Measurements from ENCODE around the gene TAAR1.

DNA sequence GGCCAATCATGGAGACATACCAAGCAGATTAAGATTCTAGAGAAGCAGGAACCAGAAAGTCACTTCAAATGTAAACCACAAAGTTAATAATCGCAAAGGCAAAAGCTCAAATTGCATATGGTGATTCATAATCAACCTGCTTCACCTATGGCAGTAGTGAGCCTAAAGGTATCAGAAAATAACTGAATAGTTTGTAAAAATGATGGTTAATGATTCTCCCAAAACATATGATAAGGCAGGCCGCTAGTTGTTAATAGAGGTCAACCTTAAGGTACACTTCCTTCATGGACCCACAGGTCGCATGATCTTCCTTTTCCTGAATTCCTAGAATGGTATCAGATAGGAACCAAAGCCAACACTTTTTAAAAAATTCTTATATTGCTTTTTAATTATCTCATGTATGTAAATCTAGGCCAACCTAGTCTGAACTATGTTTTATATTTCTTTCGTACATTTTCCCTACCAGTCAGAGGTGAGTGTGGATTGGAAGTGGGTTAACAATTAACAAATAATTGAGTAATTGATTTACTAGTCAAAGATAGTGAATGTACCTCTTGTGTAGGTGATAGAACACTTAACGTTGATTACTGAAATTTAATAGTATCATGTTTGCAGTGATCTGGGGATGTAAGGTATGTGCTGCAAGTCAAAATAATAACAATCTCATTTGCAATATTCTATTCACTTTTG, 51.3 kb downstream of the TAAR1 start:
- TF ChIP-seq, protein P1, sequence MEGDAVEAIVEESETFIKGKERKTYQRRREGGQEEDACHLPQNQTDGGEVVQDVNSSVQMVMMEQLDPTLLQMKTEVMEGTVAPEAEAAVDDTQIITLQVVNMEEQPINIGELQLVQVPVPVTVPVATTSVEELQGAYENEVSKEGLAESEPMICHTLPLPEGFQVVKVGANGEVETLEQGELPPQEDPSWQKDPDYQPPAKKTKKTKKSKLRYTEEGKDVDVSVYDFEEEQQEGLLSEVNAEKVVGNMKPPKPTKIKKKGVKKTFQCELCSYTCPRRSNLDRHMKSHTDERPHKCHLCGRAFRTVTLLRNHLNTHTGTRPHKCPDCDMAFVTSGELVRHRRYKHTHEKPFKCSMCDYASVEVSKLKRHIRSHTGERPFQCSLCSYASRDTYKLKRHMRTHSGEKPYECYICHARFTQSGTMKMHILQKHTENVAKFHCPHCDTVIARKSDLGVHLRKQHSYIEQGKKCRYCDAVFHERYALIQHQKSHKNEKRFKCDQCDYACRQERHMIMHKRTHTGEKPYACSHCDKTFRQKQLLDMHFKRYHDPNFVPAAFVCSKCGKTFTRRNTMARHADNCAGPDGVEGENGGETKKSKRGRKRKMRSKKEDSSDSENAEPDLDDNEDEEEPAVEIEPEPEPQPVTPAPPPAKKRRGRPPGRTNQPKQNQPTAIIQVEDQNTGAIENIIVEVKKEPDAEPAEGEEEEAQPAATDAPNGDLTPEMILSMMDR (IDR thresholded peaks at IDR 0.05): no peak
- TF ChIP-seq SP1 (CRISPR knock-in tag; conservative IDR thresholded peaks at IDR 0.05) (no peak), KAT7 (CRISPR knock-in tag; IDR thresholded peaks at IDR 0.05; ENCODE audit: borderline replicate concordance) (no peak), TP53 (CRISPR knock-in tag; IDR thresholded peaks at IDR 0.05) (no peak), ZNF232 (CRISPR knock-in tag; IDR thresholded peaks at IDR 0.05) (no peak), SMAD4 (CRISPR knock-in tag; IDR thresholded peaks at IDR 0.05) (no peak), NR2C2 (CRISPR knock-in tag; IDR thresholded peaks at IDR 0.05) (no peak), ZNF423 (CRISPR knock-in tag; IDR thresholded peaks at IDR 0.05) (no peak), ZBTB21 (CRISPR knock-in tag; IDR thresholded peaks at IDR 0.05; ENCODE audit: borderline replicate concordance) (no peak)
- TF ChIP-seq, protein P2, sequence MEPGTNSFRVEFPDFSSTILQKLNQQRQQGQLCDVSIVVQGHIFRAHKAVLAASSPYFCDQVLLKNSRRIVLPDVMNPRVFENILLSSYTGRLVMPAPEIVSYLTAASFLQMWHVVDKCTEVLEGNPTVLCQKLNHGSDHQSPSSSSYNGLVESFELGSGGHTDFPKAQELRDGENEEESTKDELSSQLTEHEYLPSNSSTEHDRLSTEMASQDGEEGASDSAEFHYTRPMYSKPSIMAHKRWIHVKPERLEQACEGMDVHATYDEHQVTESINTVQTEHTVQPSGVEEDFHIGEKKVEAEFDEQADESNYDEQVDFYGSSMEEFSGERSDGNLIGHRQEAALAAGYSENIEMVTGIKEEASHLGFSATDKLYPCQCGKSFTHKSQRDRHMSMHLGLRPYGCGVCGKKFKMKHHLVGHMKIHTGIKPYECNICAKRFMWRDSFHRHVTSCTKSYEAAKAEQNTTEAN (CRISPR knock-in tag; IDR thresholded peaks at IDR 0.05): no peak
- TF ChIP-seq, protein P3, sequence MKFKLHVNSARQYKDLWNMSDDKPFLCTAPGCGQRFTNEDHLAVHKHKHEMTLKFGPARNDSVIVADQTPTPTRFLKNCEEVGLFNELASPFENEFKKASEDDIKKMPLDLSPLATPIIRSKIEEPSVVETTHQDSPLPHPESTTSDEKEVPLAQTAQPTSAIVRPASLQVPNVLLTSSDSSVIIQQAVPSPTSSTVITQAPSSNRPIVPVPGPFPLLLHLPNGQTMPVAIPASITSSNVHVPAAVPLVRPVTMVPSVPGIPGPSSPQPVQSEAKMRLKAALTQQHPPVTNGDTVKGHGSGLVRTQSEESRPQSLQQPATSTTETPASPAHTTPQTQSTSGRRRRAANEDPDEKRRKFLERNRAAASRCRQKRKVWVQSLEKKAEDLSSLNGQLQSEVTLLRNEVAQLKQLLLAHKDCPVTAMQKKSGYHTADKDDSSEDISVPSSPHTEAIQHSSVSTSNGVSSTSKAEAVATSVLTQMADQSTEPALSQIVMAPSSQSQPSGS (CRISPR knock-in tag; IDR thresholded peaks at IDR 0.05; ENCODE audit: borderline replicate concordance, low read depth): no peak
- TF ChIP-seq, protein P4, sequence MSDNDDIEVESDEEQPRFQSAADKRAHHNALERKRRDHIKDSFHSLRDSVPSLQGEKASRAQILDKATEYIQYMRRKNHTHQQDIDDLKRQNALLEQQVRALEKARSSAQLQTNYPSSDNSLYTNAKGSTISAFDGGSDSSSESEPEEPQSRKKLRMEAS (CRISPR knock-in tag; IDR thresholded peaks at IDR 0.05): no peak
- TF ChIP-seq, protein P5, sequence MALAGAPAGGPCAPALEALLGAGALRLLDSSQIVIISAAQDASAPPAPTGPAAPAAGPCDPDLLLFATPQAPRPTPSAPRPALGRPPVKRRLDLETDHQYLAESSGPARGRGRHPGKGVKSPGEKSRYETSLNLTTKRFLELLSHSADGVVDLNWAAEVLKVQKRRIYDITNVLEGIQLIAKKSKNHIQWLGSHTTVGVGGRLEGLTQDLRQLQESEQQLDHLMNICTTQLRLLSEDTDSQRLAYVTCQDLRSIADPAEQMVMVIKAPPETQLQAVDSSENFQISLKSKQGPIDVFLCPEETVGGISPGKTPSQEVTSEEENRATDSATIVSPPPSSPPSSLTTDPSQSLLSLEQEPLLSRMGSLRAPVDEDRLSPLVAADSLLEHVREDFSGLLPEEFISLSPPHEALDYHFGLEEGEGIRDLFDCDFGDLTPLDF (CRISPR knock-in tag; IDR thresholded peaks at IDR 0.05): no peak

All from WTC11 (cell line).